GM21515 (cell line): ENCODE results near the gene TNFAIP8L3.

Experiments used
- ATAC-seq: cut with Tn5 transposase; IDR thresholded peaks from one replicate; pipeline ENCODE4 v1.9.1; 2021; ENCODE audit not compliant: unreplicated experiment

Gene TNFAIP8L3

DNA sequence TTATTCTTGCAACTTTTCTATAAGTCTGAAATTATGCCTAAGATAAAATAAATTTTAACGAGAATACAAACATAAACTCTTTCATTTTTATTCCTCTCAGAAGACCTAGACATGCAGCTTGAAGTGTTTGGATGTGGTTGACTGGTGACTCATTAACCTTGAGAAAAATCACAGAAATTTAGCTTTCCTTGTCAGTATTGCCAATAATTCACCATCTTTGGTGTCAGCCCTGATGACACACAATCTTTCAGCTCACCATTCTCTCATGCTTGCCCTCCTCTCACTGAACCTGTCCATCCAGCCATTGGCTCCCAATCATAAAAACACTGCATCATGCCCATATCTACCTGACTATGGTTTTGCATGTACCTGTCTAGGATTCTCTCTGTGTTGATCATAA is 22.6 kb upstream of the TNFAIP8L3 start:
- no peak for ATAC-seq

- ATAC-seq, result no peak
Measured at GRCh38 chr15:51114437-51115119, 19.9 kb upstream of the TNFAIP8L3 start.

GRCh38 chr15:51112078-51112477 is 17.4 kb upstream of the TNFAIP8L3 start:
- no peak for ATAC-seq

DNA sequence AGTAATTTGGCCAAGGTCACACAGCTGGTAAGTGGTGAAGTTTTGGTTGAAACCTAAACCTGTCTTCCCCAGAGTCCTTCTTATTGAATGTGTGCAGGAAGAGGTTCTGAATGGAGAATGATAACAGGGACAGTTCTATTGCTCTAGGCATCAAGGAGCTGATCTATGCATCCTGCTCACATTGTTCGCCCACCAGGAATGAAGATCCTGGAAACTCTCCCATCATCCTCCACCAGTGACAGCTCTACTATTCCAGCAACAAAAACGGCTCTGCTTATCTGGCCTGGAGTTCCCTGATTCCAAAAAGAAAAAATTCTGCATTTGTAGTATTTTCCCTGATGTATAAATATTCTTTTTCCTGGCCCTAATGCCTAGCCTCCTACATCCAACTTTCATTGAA is 16.4 kb upstream of the TNFAIP8L3 start:
- ATAC-seq, result no peak

DNA sequence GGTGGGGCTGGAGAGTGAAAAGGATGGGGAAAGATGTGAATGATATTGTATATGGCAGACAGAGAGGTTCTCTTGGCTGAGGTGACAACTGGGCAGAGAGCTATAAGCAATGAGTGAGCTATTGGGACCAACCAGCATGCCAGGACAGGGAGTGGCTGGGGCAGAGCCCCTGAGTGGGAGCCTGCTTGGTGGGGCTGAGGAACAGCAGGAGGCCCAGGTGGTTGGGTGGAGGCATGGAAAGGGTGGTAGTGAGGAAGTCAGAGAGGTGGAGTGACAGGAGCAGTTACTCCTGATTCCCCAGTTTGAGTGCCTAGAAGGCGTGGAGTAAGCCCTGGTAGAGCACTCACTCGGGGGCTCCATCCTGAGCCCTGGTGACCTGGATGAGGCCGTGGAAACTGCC is 15.5 kb upstream of the TNFAIP8L3 start:
- ATAC-seq, result no peak

DNA sequence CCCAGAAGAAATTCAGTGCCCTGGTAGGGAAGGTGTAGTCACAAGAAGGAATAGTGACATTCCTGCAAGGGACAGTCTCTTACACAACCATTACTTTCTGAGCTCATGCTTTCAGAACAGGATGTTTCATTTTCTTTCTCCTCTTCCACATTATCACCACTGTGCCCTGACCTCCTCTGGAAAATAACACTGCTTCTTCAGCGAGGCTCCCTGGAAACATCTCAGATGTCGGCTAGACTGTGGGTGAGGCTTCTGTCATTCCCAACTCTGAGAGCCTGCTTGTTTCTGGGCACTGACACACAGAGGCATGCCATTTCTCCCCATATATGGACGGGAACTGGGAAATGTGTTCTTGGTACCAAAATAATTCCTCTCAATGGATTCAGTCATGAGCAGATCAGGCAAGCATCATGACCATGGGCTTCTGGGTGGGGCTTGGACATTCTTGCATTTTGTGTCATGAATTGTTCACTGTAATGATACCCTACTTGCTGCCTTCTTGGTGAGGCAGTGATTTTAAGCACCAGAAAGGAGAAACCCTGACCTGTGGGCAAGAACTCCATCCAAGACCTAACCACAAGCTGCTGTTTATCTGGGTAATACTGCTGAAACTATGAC is 14.3 kb upstream of the TNFAIP8L3 start:
- ATAC-seq, result no peak

GRCh38 chr15:51107612-51108011 is 12.9 kb upstream of the TNFAIP8L3 start:
- no peak for ATAC-seq

GRCh38 chr15:51106481-51106880 is 11.8 kb upstream of the TNFAIP8L3 start:
- ATAC-seq, result no peak

DNA sequence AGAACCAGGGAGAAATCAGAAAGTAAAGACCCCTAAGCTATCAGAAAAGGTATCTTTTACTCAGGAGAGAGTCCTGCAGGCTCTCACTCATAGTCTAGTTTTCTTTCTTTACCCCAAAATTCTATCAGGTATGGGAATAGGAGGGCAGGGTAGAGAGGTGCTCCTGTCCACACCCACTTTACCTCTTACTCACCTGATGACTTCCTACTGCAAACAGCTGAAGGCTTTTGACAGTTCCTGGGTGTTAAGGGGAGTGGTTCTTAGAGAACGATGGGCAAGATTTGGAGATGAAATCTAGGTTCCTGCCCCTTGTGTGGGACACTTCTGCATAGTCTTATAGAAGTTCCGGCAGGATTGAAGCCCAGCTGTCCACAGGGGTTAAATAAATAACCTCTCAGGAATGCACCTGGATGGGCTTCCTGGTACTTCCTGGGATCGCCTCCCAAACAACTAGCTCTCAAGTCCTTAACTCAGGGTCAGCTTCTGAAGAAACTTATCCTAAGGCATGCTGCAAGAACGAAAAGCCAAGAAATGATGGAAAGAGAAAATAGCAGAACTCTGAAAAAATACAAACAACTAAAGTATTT is 10.8 kb upstream of the TNFAIP8L3 start:
- ATAC-seq, result no peak

DNA sequence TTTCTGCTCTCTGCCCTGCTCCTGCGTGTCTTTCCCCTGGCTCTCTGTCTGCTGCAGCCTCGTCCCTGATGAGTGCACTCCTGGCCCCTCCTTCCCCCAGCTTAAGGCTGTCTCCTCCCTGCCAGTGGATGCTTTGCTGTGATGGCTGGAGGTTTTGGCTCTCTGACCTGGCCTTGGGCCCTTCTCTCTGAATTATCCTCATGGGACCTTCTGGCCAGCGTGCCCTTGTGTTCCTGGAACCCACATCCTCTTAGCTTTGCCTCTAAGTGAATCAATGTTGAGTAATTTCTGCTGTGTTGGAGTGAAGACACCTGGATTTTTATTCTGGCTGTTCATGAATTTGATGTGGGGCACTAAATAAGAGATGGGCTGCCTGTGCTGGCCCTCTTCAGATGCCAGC is 9.8 kb upstream of the TNFAIP8L3 start:
- no peak for ATAC-seq

GRCh38 chr15:51103330-51103729 is 8.6 kb upstream of the TNFAIP8L3 start:
- ATAC-seq, result no peak

- ATAC-seq, result no peak
Measured at GRCh38 chr15:51100785-51101489, 6.2 kb upstream of the TNFAIP8L3 start.

GRCh38 chr15:51099185-51099584 is 4.5 kb upstream of the TNFAIP8L3 start:
- ATAC-seq, result no peak

- no peak for ATAC-seq
Measured at GRCh38 chr15:51098331-51098619, 3.6 kb upstream of the TNFAIP8L3 start.

DNA sequence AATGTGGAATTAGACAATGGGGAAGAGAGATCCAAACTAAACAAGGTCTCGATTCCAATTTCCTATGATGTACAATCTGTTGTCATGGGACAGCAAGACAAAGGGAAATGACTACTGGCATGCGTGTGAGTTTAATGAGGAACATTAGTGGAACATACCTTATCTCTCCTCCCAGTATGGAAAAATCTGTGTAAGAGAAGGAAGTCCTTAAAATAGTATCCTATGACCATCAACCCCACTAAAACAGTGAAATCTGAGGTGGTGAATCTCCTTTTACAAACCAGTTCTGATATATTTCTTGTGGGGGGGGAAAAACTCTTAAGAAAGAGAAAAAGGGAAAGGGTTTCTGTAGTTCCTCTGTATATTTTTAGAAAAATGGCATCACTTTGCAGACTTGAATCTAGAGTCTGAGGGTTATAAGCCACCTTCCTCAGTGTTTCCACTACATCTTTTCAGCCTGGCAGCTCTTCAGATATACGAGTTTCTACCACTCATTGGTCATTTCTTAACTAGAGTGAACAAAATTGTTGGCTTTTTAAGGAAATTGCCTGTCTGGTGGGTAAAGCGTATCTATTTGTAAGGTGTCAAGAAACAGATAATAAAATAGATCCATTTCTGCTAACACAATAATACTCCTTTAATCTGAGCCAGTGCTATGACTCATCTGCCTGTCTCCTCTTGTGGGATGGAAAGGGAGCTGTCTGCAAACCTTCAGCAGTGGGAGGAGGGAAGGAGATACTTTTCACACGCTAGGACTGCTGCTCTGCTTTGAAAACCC is 3.0 kb upstream of the TNFAIP8L3 start:
- no peak for ATAC-seq

DNA sequence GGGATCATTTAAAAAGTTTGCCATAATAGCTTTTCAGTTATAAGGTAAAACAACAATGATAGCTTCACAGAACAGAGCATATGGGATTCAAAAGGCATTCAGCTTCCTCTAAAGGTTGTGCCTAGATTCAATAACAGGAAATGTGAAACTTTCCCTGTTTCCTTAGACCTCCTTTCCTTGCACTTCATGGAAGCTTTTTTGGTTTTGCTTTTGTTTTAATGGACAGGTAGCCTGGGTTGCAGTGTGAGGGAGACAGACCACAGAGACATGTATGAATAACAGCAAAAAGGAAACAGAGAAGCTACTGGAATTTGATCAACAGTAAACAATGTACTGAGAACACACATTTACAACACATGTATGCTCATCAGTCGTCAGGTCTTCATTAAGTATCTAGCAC is 2.3 kb upstream of the TNFAIP8L3 start:
- no peak for ATAC-seq

DNA sequence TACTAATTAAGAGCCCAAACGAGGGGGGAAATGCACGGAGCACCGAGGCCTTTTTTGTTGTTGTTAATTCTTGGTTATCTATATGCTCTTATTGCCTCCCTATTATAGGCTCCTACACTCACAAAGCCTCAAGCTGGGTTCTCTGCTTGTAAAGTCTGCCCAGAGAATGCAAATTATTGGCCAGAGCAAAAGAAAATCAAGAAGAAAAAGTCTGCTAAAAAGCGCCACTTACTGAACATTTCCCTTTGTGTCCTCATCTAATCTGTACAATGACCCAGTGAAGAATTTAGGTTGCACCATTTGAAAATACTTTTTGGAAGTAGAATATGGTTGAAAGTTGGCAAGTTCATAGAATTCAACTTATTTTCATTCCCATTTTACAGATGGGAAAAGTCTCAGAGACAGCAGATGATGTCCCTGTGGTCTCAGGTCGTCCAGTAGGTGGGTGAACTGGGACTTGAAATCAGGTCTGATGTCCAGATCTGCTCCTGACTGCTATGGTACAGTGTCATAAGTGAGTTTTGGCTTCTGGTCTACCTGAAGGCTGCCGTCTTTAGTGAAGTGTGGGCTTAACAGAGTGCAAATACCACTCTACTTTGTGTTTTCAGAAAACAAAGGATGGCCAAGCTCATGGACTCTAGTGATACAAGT is 1.1 kb upstream of the TNFAIP8L3 start:
- no peak for ATAC-seq

DNA sequence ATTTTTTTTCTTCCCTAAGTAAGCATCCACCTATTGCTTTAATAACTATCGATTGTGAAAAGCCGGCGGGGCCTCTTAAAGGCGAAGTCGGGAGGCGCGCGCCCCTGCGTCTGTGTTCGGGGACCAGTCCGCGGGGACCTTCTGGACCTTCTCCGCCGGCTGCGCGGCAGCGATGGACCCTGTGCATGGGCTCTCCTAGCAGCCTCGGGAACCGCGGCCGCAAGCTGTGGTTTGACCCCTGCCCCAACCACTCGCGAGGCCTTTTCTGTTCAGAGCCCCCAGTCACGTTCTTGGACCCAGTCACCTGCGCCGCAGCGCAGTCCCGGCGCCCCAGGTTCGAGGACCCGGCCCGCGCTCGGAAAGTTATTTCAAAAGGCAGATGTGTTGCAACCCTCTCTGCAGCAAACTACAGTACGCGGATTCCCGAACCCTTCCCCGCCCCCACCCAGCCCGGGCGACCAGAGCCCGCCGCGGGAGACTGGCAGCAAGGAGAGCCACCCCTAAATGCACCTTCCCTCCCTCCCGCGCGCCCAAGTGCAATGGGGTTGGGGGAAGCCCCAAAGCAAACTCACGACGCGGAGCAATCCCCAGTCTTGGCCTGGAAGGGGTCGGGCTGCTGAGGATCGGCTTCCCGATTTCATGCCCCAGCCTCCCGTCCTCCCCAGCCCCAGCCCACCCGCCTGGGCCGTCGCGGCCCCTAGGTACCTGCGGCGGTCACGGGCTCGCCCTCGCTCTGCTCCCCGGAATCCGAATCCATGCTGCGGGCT is 684 bp downstream of the TNFAIP8L3 start:
- ATAC-seq, result no peak

DNA sequence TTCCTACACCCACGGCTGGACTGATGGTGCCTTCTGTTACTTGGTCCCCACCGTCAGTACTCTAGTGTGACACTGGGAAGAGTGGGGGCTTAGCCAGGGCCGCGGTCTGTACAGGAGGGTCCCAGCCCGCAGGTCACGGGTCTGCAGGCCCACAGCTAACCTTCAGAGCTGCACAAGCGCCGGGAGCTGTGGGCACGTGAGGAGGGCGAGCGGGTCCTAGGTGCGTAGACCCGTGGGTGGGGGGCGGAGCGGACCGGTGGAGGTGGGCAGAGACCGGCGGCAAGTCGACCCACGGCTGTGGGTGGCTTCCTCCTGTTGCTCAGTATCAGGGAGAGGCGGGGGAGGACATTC is 1.2 kb downstream of the TNFAIP8L3 start:
- no peak for ATAC-seq

DNA sequence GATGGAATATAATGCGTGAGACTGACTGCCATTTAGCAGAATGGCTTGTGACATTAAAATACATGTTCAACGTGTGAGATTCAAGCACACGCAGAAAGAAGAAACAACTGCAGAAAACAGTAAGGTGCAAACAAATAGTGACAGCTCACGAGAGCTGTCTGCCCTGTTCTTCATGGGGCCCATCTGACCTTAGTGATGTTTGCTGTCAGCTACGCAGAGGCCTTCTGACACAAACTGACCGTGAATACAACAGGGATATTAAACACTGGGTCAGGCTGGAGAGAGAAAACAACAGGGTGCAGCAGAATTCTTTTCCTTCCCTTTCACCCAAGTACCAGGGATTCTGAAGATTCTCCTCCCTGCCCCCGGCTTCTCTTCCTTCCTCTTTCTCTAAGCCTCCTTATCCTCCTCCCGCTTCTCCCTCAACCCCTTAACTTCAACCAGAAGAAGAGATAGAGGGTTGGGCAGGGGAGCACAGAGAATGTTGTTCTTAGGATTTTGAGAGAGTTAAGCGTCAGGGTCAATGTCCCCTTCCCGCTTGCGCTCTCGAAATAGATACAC is 2.1 kb downstream of the TNFAIP8L3 start:
- ATAC-seq, result no peak
